ENCODE results near the gene CABP2.

The CABP2 gene

DNA sequence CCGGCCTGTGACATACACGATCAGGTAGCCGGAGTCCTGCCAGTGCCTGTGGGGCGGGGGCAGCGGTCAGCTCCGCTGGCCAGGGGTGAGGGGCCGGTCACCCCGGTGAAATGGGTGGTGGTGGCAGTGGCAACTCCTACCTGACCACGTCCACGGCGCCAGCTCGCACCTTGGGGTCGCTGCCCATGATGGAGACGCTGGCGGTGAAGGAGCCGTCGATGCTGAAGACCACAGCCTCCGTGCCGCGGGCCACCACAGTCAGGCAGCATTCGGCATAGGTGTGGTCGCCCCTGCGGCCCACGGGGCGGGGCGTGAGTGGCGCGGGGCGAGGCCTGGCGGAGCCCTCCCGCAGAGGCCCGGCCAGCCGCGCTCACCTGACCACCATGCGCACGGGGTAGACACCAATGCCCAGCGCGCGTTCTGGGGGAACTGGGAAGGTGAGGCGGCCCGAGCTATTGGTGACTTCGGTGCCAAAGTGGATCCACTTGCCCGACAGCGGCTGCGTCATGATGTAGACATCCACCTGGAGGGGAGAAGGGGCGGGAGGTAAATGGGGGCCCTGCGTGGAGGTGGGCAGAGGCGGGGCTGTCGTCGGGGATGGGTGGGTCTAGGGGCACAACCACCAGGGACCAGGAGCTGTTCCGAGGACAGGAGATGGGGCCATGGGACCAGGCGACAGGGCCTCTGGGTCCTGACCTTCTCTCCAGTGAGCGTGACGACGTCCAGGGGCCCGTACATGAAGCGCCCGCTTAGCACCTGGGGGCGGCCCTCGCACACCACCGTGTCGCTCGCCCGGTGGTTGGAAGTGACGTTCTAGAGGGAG is 29.5 kb downstream of the CABP2 start:
- Histone ChIP-seq H3K27me3 (no peaks in the 10 kb centered on the region), H3K36me3 (peaks cover 100% of the 10 kb centered on the region), H3K4me1 (ENCODE audit: control insufficient read depth in 1 of 2, insufficient read depth in 1 of 2, low read depth in 1 of 2, low read length in 1 of 2) (no peaks in the 10 kb centered on the region), H3K9me3 (no peaks in the 10 kb centered on the region), H3K27ac (no peak overlapping the region), H3K4me3 (ENCODE audit: low read depth in 1 of 2, low read length in 1 of 2) (no peak overlapping the region)
- TF ChIP-seq, protein P1, sequence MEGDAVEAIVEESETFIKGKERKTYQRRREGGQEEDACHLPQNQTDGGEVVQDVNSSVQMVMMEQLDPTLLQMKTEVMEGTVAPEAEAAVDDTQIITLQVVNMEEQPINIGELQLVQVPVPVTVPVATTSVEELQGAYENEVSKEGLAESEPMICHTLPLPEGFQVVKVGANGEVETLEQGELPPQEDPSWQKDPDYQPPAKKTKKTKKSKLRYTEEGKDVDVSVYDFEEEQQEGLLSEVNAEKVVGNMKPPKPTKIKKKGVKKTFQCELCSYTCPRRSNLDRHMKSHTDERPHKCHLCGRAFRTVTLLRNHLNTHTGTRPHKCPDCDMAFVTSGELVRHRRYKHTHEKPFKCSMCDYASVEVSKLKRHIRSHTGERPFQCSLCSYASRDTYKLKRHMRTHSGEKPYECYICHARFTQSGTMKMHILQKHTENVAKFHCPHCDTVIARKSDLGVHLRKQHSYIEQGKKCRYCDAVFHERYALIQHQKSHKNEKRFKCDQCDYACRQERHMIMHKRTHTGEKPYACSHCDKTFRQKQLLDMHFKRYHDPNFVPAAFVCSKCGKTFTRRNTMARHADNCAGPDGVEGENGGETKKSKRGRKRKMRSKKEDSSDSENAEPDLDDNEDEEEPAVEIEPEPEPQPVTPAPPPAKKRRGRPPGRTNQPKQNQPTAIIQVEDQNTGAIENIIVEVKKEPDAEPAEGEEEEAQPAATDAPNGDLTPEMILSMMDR (IDR thresholded peaks at IDR 0.05) = no peak

DNA sequence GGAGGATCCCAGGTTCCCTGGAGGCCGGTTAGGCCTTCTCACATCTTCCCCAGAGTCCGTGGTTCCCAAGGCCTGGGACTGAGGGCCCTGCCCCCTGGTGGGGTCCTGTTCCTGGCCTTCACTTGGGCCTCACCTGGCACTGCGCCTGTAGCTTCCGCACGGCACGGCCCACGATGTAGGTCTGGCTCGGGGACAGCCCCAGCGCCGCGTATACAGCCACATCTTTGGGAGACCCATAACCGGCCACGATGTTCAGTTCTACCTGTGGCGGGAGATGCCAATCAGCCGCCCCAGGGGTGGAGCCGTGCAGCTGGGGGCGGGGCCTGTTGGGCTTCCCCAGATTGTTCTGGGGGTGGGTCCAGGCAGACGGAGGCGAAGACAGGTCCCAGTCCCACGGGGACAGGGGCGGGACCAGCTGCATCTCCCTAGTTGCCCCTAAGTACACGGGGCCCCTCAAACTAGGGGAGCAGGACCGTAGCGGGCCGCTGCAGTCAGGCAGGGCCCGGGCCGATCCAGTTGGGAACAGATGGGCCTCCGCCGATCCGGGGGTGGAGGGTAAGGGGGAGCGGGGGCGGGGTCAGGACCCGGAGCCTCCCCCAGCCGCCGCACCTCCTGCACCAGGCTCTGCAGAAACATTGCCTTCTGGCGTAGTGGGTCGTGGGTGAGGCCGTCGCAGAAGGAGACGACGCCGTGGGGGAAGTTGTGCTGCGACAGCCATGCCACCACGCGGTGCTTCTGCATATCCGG is 30.3 kb downstream of the CABP2 start:
- H3K4me3 ChIP-seq (ENCODE audit: low read depth in 1 of 2, low read length in 1 of 2) = no peak overlapping the region
- H3K4me1 ChIP-seq (ENCODE audit: control insufficient read depth in 1 of 2, insufficient read depth in 1 of 2, low read depth in 1 of 2, low read length in 1 of 2) = no peaks in the 10 kb centered on the region
- no peaks in the 10 kb centered on the region for H3K27me3 ChIP-seq
- H3K9me3 ChIP-seq = no peaks in the 10 kb centered on the region
- H3K36me3 ChIP-seq = peaks cover 95% of the 10 kb centered on the region
- H3K27ac ChIP-seq = no peak overlapping the region
- TF ChIP-seq, protein P1 (IDR thresholded peaks at IDR 0.05) = no peak

DNA sequence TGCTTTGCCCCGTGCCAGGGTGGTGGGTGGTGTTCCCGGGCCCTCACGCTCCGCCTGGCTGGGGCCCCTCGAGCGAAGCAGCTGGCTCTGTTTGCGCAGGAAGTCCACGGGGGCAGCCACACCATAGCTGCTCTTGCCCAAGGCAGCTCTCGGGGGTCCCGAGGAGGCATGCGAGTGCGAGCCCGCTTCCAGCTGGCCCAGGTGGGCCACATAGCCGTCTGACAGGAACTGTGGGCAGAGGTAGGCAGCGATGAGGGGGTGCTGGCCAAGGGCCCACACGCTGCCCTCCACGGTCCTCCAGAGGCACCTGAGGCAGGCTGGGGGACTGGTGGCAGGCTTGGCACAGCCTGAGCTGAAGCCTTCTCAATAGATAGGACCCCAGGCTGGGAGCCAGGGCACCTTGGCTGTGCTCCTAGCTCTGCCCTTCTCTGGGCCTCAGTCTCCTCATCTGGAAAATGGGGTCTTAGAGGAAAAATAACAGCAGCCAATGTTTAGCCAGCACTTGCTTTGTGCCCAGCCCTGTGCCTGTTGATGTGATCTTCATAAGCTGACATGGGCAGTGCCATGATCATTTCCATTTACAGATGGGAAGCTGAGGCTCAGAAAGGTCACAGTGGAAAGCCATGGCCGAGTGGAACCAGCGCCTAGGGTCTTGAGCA is 31.0 kb downstream of the CABP2 start:
- Histone ChIP-seq H3K4me1 (ENCODE audit: control insufficient read depth in 1 of 2, insufficient read depth in 1 of 2, low read depth in 1 of 2, low read length in 1 of 2) (no peaks in the 10 kb centered on the region), H3K27me3 (no peaks in the 10 kb centered on the region), H3K9me3 (no peaks in the 10 kb centered on the region), H3K27ac (no peak overlapping the region), H3K4me3 (ENCODE audit: low read depth in 1 of 2, low read length in 1 of 2) (no peak overlapping the region), H3K36me3 (peaks cover 95% of the 10 kb centered on the region)
- TF ChIP-seq, protein P1 (IDR thresholded peaks at IDR 0.05) = no peak

DNA sequence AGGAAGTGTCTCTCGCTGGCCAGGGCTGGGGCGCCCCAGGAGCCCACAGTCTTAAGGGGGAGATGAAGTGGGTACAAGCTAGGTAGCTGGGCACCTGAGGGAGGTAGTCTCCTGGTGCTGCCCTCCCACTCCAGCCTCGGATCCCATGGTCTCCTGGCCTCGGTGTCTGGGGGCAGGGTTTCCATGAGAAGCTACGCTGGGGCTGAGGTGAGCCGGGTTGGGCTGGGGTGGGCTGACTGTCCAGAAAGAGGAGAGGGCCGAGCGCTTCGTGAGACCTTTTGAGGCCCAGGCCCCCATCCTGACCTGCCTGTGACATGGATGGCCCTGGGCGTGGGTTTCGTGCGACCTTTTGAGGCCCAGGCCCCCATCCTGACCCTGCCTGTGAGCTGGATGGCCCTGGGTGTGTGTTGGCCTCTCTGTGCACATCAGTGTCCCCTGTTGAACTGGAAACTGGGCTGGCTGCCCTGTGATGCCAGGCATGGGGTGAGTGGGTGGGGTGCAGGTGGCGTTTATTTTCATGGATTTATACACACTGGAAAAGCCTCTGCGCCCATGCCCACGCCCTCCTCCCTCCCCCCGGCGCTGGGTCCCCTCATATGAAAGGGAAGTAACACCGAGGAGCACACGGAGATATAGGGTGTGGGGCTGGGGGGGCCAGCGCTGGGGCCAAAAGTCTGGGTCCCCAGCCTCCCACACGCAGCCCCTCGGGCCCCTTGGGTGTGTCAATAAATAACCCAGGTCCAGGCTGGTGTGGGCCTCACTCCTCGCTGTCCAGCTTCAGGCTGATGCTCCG is 31.8 kb downstream of the CABP2 start:
- H3K4me1 ChIP-seq (ENCODE audit: control insufficient read depth in 1 of 2, insufficient read depth in 1 of 2, low read depth in 1 of 2, low read length in 1 of 2) = peaks cover 3% of the 10 kb centered on the region in 2 experiments
- H3K9me3 ChIP-seq = no peaks in the 10 kb centered on the region
- no peak overlapping the region for H3K4me3 ChIP-seq (ENCODE audit: low read depth in 1 of 2, low read length in 1 of 2)
- H3K27ac ChIP-seq = no peak overlapping the region
- TF ChIP-seq, protein P1 (IDR thresholded peaks at IDR 0.05) = no peak
- peaks cover 89% of the 10 kb centered on the region for H3K36me3 ChIP-seq
- H3K27me3 ChIP-seq = no peaks in the 10 kb centered on the region

DNA sequence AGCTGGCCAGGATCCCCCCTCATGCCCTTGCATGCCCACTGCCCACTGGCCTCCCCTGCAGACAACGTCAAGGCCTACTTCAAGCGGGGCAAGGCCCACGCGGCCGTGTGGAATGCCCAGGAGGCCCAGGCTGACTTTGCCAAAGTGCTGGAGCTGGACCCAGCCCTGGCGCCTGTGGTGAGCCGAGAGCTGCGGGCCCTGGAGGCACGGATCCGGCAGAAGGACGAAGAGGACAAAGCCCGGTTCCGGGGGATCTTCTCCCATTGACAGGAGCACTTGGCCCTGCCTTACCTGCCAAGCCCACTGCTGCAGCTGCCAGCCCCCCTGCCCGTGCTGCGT is 32.5 kb downstream of the CABP2 start:
- Histone ChIP-seq H3K36me3 (peaks cover 81% of the 10 kb centered on the region), H3K27ac (no peak overlapping the region), H3K9me3 (no peaks in the 10 kb centered on the region), H3K4me1 (ENCODE audit: control insufficient read depth in 1 of 2, insufficient read depth in 1 of 2, low read depth in 1 of 2, low read length in 1 of 2) (peaks cover 10 to 11% of the 10 kb centered on the region in 2 experiments), H3K27me3 (no peaks in the 10 kb centered on the region), H3K4me3 (ENCODE audit: low read depth in 1 of 2, low read length in 1 of 2) (no peak overlapping the region)
- TF ChIP-seq, protein P1 (IDR thresholded peaks at IDR 0.05) = no peak
